Stimulated activated CD4-positive, alpha-beta T cell treated with anti-CD3 and anti-CD28 coated beads, Interleukin-2, amount 100 ng/mL, for 48 hours (primary cell): ENCODE results near the gene BANF2.
"Not testable (repeated sequence)": the region's sequence is repeated elsewhere in the genome, so short reads cannot be mapped to it uniquely, and the experiment has no call there.

Experiments
- DNase-seq, 2 donors: peaks; one replicate each; pipeline ENCODE4 v3.0.0-alpha.2; 2020

The BANF2 gene

GRCh38 chr20:17683218-17684076, 16.3 kb upstream of the BANF2 start:
- no peak for DNase-seq

DNA sequence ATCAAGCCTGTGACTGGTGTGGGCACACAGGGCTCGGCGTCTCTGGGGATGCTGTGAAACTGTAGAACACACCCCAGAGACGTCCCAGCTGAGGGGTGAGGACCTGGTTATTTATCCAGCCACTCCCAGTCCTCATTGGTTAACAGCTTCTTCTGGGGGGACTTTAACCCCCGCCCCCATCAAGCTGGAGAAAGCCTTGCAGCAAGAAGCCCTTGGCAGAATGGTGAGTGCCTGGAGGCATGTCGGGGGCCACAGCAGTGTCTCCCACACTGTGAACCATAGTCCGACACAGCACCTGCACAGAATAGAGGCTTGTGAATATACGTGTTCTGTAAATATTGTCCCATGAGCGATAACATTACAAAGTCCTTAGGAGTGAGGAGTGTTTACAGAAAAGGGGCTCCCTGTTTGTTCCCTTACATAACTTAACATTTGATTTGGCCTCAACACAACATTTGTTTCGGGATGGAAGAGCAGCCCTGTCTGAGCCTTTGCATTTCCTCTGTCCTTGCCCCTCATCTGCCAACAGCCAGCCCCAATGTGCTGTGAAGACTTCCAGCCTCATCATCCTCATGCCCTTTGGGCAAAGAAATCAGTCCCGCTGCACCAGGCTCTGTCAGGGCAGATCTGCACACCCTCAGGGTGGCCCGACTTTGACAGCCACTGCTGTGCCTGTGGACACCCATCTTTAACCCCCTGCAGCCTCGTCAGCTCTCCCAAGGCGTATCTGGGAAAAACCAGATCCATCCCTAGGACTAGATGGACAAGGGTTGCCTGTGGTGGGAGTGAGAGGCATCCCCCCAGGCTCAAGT, 15.5 kb upstream of the BANF2 start:
- no peak for DNase-seq

- no peak for DNase-seq
These were observed 14.6 kb upstream of the BANF2 start for GRCh38 chr20:17685168-17685567.

- DNase-seq = no peak
These were observed 12.0 kb upstream of the BANF2 start for GRCh38 chr20:17687800-17688199.

- DNase-seq = no peak
These were observed 10.8 kb upstream of the BANF2 start for GRCh38 chr20:17688965-17689364.

- DNase-seq = no peak
These were observed 9.6 kb upstream of the BANF2 start for GRCh38 chr20:17690144-17690543.

DNA sequence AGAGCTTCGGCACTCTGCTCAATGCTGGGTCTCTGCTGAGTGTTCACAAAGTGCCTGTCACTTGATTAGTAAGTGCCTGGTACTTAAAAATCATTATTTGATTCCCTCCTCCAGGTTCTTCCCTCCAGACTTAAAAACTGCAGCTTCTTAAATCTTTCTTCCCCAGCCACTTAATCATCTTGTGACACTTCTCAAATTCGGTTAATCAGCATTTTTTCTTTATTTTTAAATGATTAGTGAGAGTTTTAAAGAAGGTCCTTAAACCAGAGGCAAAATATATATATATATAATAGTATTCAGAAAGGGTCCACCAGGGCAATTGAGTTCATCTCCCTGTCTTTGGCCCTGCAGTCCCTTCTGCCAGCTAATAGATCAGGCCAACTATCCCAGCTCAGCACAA, 8.0 kb upstream of the BANF2 start:
- no peak for DNase-seq

DNA sequence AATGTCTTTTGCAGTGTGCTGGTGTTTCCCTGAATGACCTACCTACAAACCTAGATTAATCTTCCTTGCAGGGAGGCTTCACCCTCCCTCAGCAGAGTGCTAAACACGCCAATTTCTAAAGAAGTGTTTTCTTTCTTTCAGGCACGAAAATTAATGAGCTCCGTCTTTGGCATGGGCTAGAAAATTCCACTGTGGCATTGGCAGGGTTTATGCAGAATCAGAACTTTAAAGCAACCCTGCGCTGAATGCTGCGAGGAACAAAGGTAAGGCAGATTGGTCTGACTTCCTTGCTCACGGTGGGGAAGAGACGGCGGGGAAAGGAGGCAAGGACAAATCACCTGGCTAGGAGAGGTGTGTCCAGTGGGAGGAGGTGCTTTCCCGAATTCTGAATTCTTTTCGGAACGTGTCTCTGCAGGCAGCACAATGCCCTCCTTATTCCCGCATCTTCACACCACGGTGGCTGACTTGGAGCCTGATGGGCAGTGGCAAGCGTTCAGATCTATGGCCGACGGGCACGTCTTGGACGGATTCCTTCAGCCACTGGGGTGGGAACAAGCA, 6.2 kb upstream of the BANF2 start:
- no peak for DNase-seq

GRCh38 chr20:17694767-17695166, 5.0 kb upstream of the BANF2 start:
- no peak for DNase-seq

- no peak for DNase-seq
These were observed 3.5 kb upstream of the BANF2 start for GRCh38 chr20:17696287-17696686.

DNA sequence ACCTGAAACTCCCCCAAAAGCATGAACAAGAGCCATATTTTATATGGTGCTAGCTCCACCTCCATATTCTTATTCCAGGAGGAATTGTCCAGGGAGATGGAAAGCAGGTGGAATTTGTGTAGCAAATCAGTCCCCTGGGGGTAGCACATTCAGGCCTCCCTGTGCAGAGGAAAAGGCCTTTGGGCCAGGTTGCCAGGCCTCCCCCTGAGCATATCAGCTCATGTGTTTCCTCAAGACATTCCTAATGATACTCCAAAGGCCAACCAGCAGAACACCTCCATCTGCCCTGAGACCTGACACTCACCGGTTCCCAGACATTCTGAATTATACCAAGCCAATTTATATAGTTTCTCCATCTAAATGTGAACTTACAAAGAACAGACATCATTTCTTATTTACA, 2.6 kb upstream of the BANF2 start:
- DNase-seq = no peak

GRCh38 chr20:17698384-17698783, 1.4 kb upstream of the BANF2 start:
- DNase-seq = no peak

DNA sequence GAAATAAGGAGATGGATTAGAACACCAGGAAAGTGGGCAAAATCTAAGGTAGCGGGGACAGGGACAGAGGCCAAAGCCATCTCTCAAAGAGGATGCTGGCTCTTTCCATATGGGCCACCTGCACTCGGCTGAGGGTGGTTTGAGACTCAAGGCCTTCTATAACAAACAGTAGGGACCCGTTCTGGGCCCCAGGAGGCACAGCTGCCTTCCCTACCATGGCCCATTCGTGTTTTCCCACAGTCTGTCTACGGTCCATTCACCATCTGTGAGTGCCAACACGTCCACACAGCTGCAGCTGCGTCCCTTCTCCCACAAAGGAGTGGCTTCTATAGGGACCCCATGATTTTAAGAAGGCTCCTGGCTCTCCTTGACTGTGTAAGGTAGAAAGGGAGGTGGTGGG, 871 bp downstream of the BANF2 start:
- DNase-seq = no peak

- DNase-seq = no peak
These were observed 2.1 kb downstream of the BANF2 start for GRCh38 chr20:17701826-17702225.

DNA sequence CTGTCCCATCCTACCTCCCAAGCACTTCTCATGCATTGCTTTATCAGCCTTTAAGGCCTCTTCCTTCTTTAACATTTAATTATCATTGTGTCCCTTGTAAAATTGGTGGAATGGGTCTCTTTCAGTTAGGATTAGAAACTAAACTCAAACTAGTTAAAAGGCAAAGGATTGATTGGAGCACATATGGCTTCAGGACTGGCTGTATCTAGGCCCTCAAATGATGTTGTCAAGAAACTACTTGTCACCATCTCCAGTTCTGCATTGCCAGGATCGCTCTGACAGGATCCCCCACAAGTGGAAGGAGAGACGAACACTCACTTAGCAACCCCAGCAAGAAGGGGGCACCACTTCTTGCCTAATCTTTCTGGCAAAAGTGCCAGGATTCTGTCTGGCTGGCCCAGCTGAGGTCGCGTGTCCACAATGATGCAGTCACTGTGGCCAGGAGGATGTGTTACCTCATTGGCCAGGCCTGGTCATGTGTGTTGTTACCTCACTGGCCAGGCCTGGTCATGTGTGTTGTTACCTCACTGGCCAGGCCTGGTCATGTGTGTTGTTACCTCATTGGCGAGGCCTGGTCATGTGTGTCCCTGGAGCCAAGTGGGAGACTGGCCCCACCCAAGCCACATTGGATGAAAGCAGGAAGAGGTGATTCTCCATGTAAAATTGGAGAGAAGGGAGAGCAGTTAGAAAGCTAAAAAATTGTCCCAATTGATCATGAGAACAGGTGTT, 5.0 kb downstream of the BANF2 start:
- no peak for DNase-seq

- DNase-seq = no peak
These were observed 6.2 kb downstream of the BANF2 start for GRCh38 chr20:17705916-17706315.

DNA sequence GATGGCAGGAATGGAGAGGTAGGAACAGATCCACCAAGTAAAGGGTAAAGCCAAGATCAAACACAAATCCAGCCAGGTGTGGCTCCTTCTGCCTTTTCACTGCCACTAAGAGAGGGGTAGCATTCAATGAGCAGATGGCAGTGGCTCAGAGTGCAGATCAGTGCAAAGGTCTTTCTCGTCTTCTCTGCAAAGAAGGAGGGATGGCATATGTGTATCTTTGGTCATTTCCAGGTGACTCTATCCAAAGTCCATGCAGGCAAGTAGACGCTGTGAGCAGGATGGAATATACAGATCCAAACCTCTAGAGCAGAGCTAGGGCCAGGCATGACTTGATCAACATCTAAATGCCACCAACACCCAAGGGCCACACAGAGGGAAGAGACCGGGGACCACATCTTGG, 6.9 kb downstream of the BANF2 start:
- no peak for DNase-seq

- DNase-seq = not testable (repeated sequence)
These were observed 8.2 kb downstream of the BANF2 start for GRCh38 chr20:17707951-17708350.

GRCh38 chr20:17708675-17709360, 9.1 kb downstream of the BANF2 start:
- no peak for DNase-seq

- DNase-seq = no peak
These were observed 9.9 kb downstream of the BANF2 start for GRCh38 chr20:17709361-17710293.
